H1 (cell line): ENCODE data around the gene APOM. TPM values are rescaled to one million over a fixed set of nuclear protein-coding genes. Genes with fewer than 3 reads are reported as not detected.

ENCODE experiments used
- CTCF ChIA-PET: fragments of 300-600 bp; sonication (Branson Sonifier 250); formaldehyde crosslinking; loops from one replicate; lab custom pipeline; 2021; ENCODE audit not compliant: partially characterized antibody; lab: Charles Lee
- POLR2A ChIA-PET: fragments of 300-600 bp; sonication (Branson Sonifier 250); formaldehyde crosslinking; loops from one replicate; lab custom pipeline; 2021; ENCODE audit warnings: inconsistent platforms; ENCODE audit not compliant: partially characterized antibody; lab: Charles Lee
- DNase-seq, 2 experiments: peaks; one replicate each; pipeline versions ENCODE4 v3.0.0 to v3.0.0-alpha.2; 2010 to 2022; ENCODE audit warnings: low spot score in 2 of 2, low read depth in 1 of 2, mixed read lengths in 1 of 2
- FAIRE-seq: peaks from 2 replicates; lab custom pipeline; 2011; peaks lifted over from hg19 to GRCh38; lab: Jason Lieb, UNC
- H2AFZ ChIP-seq: 2 replicates; pipeline ENCODE4 v1.8.1; 2012; ENCODE audit warnings: low read length, inconsistent platforms
- H2AK5ac ChIP-seq: 2 replicates; pipeline ENCODE4 v1.6.1; 2013; ENCODE audit warnings: low read depth, low read length
- H2BK120ac ChIP-seq: replicated peaks from 2 replicates; pipeline ENCODE3; 2013; ENCODE audit warnings: low read depth, low read length, inconsistent platforms
- H2BK12ac ChIP-seq: 2 replicates; pipeline ENCODE4 v1.6.1; 2013; ENCODE audit warnings: low read depth, low read length
- H2BK15ac ChIP-seq: 2 replicates; pipeline ENCODE4 v1.6.1; 2013; ENCODE audit warnings: low read length
- H2BK20ac ChIP-seq: 2 replicates; pipeline ENCODE4 v1.6.1; 2013; ENCODE audit warnings: low read length
- H2BK5ac ChIP-seq: 2 replicates; pipeline ENCODE4 v1.6.1; 2013; ENCODE audit warnings: low read depth, low read length
- H3K14ac ChIP-seq: 2 replicates; pipeline ENCODE4 v1.6.1; 2013; ENCODE audit warnings: inconsistent platforms; ENCODE audit not compliant: insufficient read length
- H3K18ac ChIP-seq: 2 replicates; pipeline ENCODE4 v1.6.1; 2013; ENCODE audit warnings: low read length; ENCODE audit errors: extremely low read depth
- H3K23ac ChIP-seq: 2 replicates; pipeline ENCODE4 v1.6.1; 2013; ENCODE audit warnings: inconsistent platforms; ENCODE audit not compliant: insufficient read length
- H3K23me2 ChIP-seq: 2 replicates; pipeline ENCODE4 v1.6.1; 2013; ENCODE audit warnings: low read depth, low read length
- H3K27ac ChIP-seq: 2 replicates; pipeline ENCODE4 v1.6.1; 2011; ENCODE audit warnings: low read depth, low read length, inconsistent platforms
- H3K27me3 ChIP-seq, 4 experiments: replicated peaks in 1 of 4; 1 replicate in 1 of 4; 2 replicates in 3 of 4; pipeline versions ENCODE4 v1.6.1 to v1.8.1; 2011 to 2013; ENCODE audit warnings: low read length in 3 of 4, mild to moderate bottlenecking in 3 of 4, inconsistent platforms in 2 of 4, mixed read lengths in 2 of 4, moderate library complexity in 1 of 4; ENCODE audit not compliant: control insufficient read depth in 3 of 4, insufficient read depth in 3 of 4; ENCODE audit errors: extremely low read depth in 1 of 4
- H3K36me3 ChIP-seq, 4 experiments: 2 replicates each; pipeline versions ENCODE4 v1.6.1 to v1.8.1; 2011 to 2013; ENCODE audit warnings: mild to moderate bottlenecking in 4 of 4, low read length in 3 of 4, moderate library complexity in 2 of 4, control low read depth in 1 of 4, inconsistent platforms in 1 of 4; ENCODE audit not compliant: insufficient read depth in 4 of 4, control insufficient read depth in 2 of 4
- H3K4ac ChIP-seq: replicated peaks from 2 replicates; pipeline ENCODE3; 2013; ENCODE audit warnings: low read length, low read depth, mixed read lengths, inconsistent platforms; ENCODE audit not compliant: insufficient read length
- H3K4me1 ChIP-seq, 4 experiments: replicated peaks in 1 of 4; 1 replicate in 1 of 4; 2 replicates in 3 of 4; pipeline versions ENCODE4 v1.6.1 to v1.8.1; 2011 to 2013; ENCODE audit warnings: low read length in 3 of 4, inconsistent platforms in 2 of 4, mixed read lengths in 1 of 4; ENCODE audit not compliant: insufficient read depth in 4 of 4, control insufficient read depth in 3 of 4
- H3K4me2 ChIP-seq, 2 experiments: 2 replicates each; pipeline versions ENCODE4 v1.6.1 to v1.8.1; 2011 to 2013; ENCODE audit warnings: low read depth in 2 of 2, low read length in 2 of 2, control low read depth in 1 of 2, inconsistent platforms in 1 of 2, mild to moderate bottlenecking in 1 of 2; ENCODE audit not compliant: insufficient read depth in 1 of 2
- H3K4me3 ChIP-seq, 4 experiments: fragments of 200-600, 300-600 bp in 1 of 4; sonication (generic), shearing (Covaris generic), sonication (Bioruptor Twin) in 1 of 4; 2 replicates each; pipeline versions ENCODE4 v1.5.1 to v1.8.1; 2011 to 2016; ENCODE audit warnings: low read length in 4 of 4, low read depth in 3 of 4, control low read depth in 2 of 4, inconsistent platforms in 2 of 4, mild to moderate bottlenecking in 2 of 4, mixed read lengths in 1 of 4, moderate library complexity in 1 of 4; ENCODE audit not compliant: insufficient read depth in 2 of 4; ENCODE audit errors: extremely low read depth in 1 of 4
- H3K56ac ChIP-seq: replicated peaks from 2 replicates; pipeline ENCODE3; 2013; ENCODE audit warnings: low read depth, mild to moderate bottlenecking, mixed read lengths, low read length, inconsistent platforms; ENCODE audit not compliant: insufficient read length
- H3K79me1 ChIP-seq: 2 replicates; pipeline ENCODE4 v1.6.1; 2013; ENCODE audit warnings: low read depth, low read length, control low read depth
- H3K79me2 ChIP-seq, 2 experiments: 2 replicates each; pipeline versions ENCODE4 v1.6.1 to v1.8.1; 2012 to 2013; ENCODE audit warnings: low read length in 2 of 2, mild to moderate bottlenecking in 2 of 2, inconsistent platforms in 1 of 2; ENCODE audit not compliant: insufficient read depth in 2 of 2, control insufficient read depth in 1 of 2
- H3K9ac ChIP-seq, 4 experiments: replicated peaks in 1 of 4; 1 replicate in 1 of 4; 2 replicates in 3 of 4; pipeline versions ENCODE4 v1.6.1 to v1.8.1; 2011 to 2013; ENCODE audit warnings: low read depth in 3 of 4, low read length in 3 of 4, control low read depth in 2 of 4, mild to moderate bottlenecking in 2 of 4, moderate library complexity in 2 of 4, inconsistent platforms in 1 of 4; ENCODE audit errors: extremely low read depth in 1 of 4
- H3K9me3 ChIP-seq, 2 experiments: 2 replicates each; pipeline versions ENCODE4 v1.6.1 to v1.8.1; 2012 to 2013; ENCODE audit warnings: mild to moderate bottlenecking in 2 of 2, moderate library complexity in 2 of 2, control low read depth in 1 of 2, inconsistent platforms in 1 of 2, low read depth in 1 of 2, low read length in 1 of 2, mixed read lengths in 1 of 2; ENCODE audit not compliant: insufficient read depth in 2 of 2
- H4K20me1 ChIP-seq, 2 experiments: replicated peaks in 1 of 2; 2 replicates each; pipeline versions ENCODE3 to v1.8.1; 2011 to 2013; ENCODE audit warnings: inconsistent platforms in 2 of 2, low read length in 2 of 2, mild to moderate bottlenecking in 1 of 2; ENCODE audit not compliant: insufficient read depth in 2 of 2, control insufficient read depth in 1 of 2
- H4K5ac ChIP-seq: 2 replicates; pipeline ENCODE4 v1.6.1; 2013; ENCODE audit warnings: low read length, low read depth, mixed read lengths, inconsistent platforms; ENCODE audit not compliant: insufficient read length
- H4K8ac ChIP-seq: 2 replicates; pipeline ENCODE4 v1.8.0; 2013; ENCODE audit warnings: mild to moderate bottlenecking, moderate library complexity, low read length, inconsistent platforms; ENCODE audit not compliant: insufficient read depth; ENCODE audit errors: extremely low read depth
- H4K91ac ChIP-seq: replicated peaks from 2 replicates; pipeline ENCODE3; 2013; ENCODE audit warnings: low read length, mixed read lengths, inconsistent platforms; ENCODE audit not compliant: insufficient read length
- ASH2L ChIP-seq: fragments of 200-600, 300-600 bp; sonication (generic); IDR thresholded peaks from one replicate; pipeline ENCODE4 v1.7.1; 2017; ENCODE audit warnings: low read length
- CBX8 ChIP-seq: fragments of 300-800, 300-1000 bp; sonication (generic); IDR thresholded peaks from 2 replicates; pipeline ENCODE4 v1.7.1; 2016; ENCODE audit warnings: low read depth, low read length, borderline replicate concordance
- EP300 ChIP-seq, 2 experiments: IDR thresholded peaks; 1 replicate in 1 of 2; 2 replicates in 1 of 2; pipeline ENCODE4 v1.6.1; 2011 to 2012; ENCODE audit warnings: low read depth in 2 of 2, low read length in 2 of 2, mild to moderate bottlenecking in 2 of 2, borderline replicate concordance in 1 of 2, inconsistent platforms in 1 of 2, moderate library complexity in 1 of 2
- EZH2 ChIP-seq: fragments of 200-600 bp; sonication (generic); IDR thresholded peaks from 2 replicates; pipeline ENCODE4 v1.7.1; 2012; ENCODE audit warnings: low read depth, mild to moderate bottlenecking, moderate library complexity, low read length, inconsistent platforms; ENCODE audit not compliant: severe bottlenecking
- HDAC6 ChIP-seq: IDR thresholded peaks from one replicate; pipeline ENCODE4 v1.7.1; 2012; ENCODE audit warnings: low read depth, mild to moderate bottlenecking, inconsistent platforms, low read length, moderate library complexity
- RBBP5 ChIP-seq: IDR thresholded peaks from 2 replicates; pipeline ENCODE4 v1.7.1; 2012; ENCODE audit warnings: low read depth, mild to moderate bottlenecking, inconsistent platforms, low read length, moderate library complexity, borderline replicate concordance
- SIRT6 ChIP-seq: IDR thresholded peaks from one replicate; pipeline ENCODE4 v1.7.1; 2012; ENCODE audit warnings: low read length, inconsistent platforms
- WGBS, 2 experiments: shearing (Covaris generic) in 1 of 2; methylation state at CpG; one replicate each; pipeline versions ENCODE4 v1.1.6 to v1.1.7; 2013 to 2015; ENCODE audit warnings: low lambda C conversion rate in 2 of 2, mixed read lengths in 2 of 2, inconsistent platforms in 1 of 2, low coverage in 1 of 2, missing lambda C conversion rate in 1 of 2; ENCODE audit not compliant: insufficient replicate concordance in 2 of 2, insufficient coverage in 1 of 2, insufficient read length in 1 of 2; ENCODE audit errors: extremely low coverage in 1 of 2, missing lambda C conversion rate in 1 of 2; 5-methylcytosine and 5-hydroxymethylcytosine counted together
- polyA plus RNA-seq, 7 experiments: library from polyadenylated mRNA; depleted of rRNA in 3 of 7; stranded (reverse) in 5 of 7; unstranded in 2 of 7; fragments of >200 nt in 5 of 7; fragments of 200-250 nt in 2 of 7; gene quantifications; 1 replicate in 5 of 7; 2 replicates in 1 of 7; 4 replicates in 1 of 7; pipeline versions ENCODE4 v1.2.1 to v1.2.3, GENCODE V29; 2011 to 2013; ENCODE audit warnings: missing spikeins in 2 of 7, mixed read lengths in 2 of 7
- total RNA-seq: library from RNA; stranded (reverse); fragmentation: NEBNext Ultra II Directional; extraction: Animal tissue kit (Norgen Biotek cat#: 25700); gene quantifications from 2 replicates; pipeline ENCODE4 v1.2.1, GENCODE V29; 2021
- TF ChIP-seq, protein P1 (sequence below): IDR thresholded peaks from 2 replicates; pipeline ENCODE4 v1.6.1; 2011; ENCODE audit warnings: low read depth, mild to moderate bottlenecking, low read length; ENCODE audit not compliant: insufficient read depth

Gene APOM
- total and polyA plus RNA-seq, 2 of the 8 experiments (the other 6 are each of a cell fraction or from before 2014, with no cell fraction given), result 3.4 to 12.0 TPM

DNA sequence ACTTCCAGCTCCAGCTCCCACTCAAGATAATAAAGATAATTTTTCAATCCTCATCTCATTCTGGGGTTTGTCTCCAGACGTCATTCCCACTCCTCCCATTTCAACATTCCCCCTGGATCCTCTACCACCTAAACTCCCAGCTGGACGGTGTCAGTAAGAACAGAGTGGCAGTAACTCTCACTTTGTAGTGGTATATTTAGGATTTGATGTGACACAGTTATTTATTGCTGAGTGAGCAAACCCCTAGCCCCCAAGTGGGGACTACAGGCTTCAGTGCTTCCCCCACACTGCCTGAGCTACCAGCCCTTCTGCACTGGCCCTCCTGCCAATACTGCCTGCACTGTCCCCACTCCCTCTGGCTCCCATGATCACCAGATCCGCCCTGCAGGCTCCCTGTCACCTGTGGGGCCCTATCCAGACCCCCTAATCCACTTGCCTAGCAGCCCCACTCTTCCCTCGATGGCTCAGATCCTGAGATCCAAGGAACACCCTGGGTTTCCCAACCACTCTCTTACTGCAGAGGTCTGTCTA, 2.5 kb downstream of the APOM start:
- Histone ChIP-seq H3K36me3 (peaks cover 4 to 13% (median 9%) of the 10 kb centered on the region in 4 experiments; a peak in 6 of 8 replicates), H2BK12ac (no peak overlapping the region), H2AFZ (no peak overlapping the region), H2BK20ac (no peak overlapping the region), H3K4me3 (no peak overlapping the region), H3K23ac (no peak overlapping the region), H3K79me2 (peaks cover 0 to 26% of the 10 kb centered on the region in 2 experiments; a peak in 2 of 4 replicates), H3K56ac (no peak overlapping the region), H2BK120ac (no peak overlapping the region), H3K23me2 (peaks cover 4% of the 10 kb centered on the region; the same call in 1 of the 2 replicates)
- 67% methylated on average over 4 of the region's 4 CpGs; no CpG with 5 or more reads in 1 of the 2 experiments for WGBS, 2 experiments
- TF ChIP-seq ASH2L, result no peak
- TF ChIP-seq CBX8, result no peak
- no peak for TF ChIP-seq EP300 (IDR thresholded peaks at IDR 0.05; ENCODE audit: borderline replicate concordance in 1 of 2, low read depth in 2 of 2, low read length in 2 of 2)
- TF ChIP-seq RBBP5, result no peak
- TF ChIP-seq SIRT6, result no peak
- no peak for TF ChIP-seq EZH2
- no peak for TF ChIP-seq HDAC6
- TF ChIP-seq, protein P1, sequence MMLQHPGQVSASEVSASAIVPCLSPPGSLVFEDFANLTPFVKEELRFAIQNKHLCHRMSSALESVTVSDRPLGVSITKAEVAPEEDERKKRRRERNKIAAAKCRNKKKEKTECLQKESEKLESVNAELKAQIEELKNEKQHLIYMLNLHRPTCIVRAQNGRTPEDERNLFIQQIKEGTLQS, result no peak
- TF ChIP-seq, all 59 proteins: peak for 0
- no peak overlapping the region for H2BK15ac ChIP-seq
- no peak overlapping the region for H2AK5ac ChIP-seq
- no peak overlapping the region for H4K5ac ChIP-seq
- no peak overlapping the region for H3K4ac ChIP-seq
- H3K18ac ChIP-seq, result no peak overlapping the region
- no peak overlapping the region for H4K8ac ChIP-seq
- H3K4me2 ChIP-seq, result no peak overlapping the region; a peak in 1 of 4 replicates
- no peak overlapping the region for H3K9ac ChIP-seq
- peaks cover 0 to 3% of the 10 kb centered on the region in 2 experiments for H4K20me1 ChIP-seq
- ChIA-PET POLR2A (interaction anchor here (1.5 to 25.5 kb wide), 5 partner anchors 6 to 116 kb away, joined by 6 to 883 read pairs (median 52); partner anchors contain the start of genes AIF1, ATP6V1G2, C6orf47 and CSNK2B), CTCF (interaction anchor here (1.0 to 3.2 kb wide), 3 partner anchors 108 to 115 kb away, joined by 6 to 9 read pairs (median 7); no protein-coding TSS in a partner anchor)
- H3K9me3 ChIP-seq, result no peaks in the 10 kb centered on the region
- DNase-seq, result no peak
- H3K14ac ChIP-seq, result no peak overlapping the region
- H3K27ac ChIP-seq, result no peak overlapping the region
- H3K27me3 ChIP-seq, result no peaks in the 10 kb centered on the region
- H3K4me1 ChIP-seq, result peaks cover 0 to 7% (median 2%) of the 10 kb centered on the region in 4 experiments; a peak in 3 of 7 replicates
- peaks cover 9% of the 10 kb centered on the region for H3K79me1 ChIP-seq
- no peak overlapping the region for H4K91ac ChIP-seq
- H2BK5ac ChIP-seq, result no peak overlapping the region
- FAIRE-seq, result no peak
